Chondrocyte (in vitro differentiated cells): ENCODE measurements around the gene MBNL2. TPM values are rescaled to one million over a fixed set of nuclear protein-coding genes. Genes with fewer than 3 reads are reported as not detected.

Experiments
- DNase-seq: peaks from one replicate; pipeline ENCODE4 v3.0.0; 2021; ENCODE audit warnings: mixed read lengths, low spot score
- H3K27ac Mint-ChIP-seq: one replicate; pipeline ENCODE4 v1.8.0; 2021; ENCODE audit warnings: mild to moderate bottlenecking, moderate library complexity, mixed read lengths; ENCODE audit not compliant: unreplicated experiment
- H3K27me3 Mint-ChIP-seq: 2 replicates; pipeline ENCODE4 v1.8.0; 2021; ENCODE audit warnings: low read depth, mixed read lengths
- H3K36me3 Mint-ChIP-seq: 2 replicates; pipeline ENCODE4 v1.8.0; 2021; ENCODE audit warnings: low read depth, mixed read lengths
- H3K4me1 Mint-ChIP-seq: 2 replicates; pipeline ENCODE4 v1.8.0; 2021; ENCODE audit warnings: low read depth, mild to moderate bottlenecking, mixed read lengths
- H3K4me3 Mint-ChIP-seq: one replicate; pipeline ENCODE4 v1.8.0; 2021; ENCODE audit warnings: mild to moderate bottlenecking, moderate library complexity, mixed read lengths; ENCODE audit not compliant: unreplicated experiment
- H3K9me3 Mint-ChIP-seq: 2 replicates; pipeline ENCODE4 v1.8.0; 2021; ENCODE audit warnings: low read depth, mixed read lengths
- total RNA-seq: library from RNA; stranded (reverse); gene quantifications from 3 replicates; pipeline ENCODE4 v1.2.1, GENCODE V29; 2021
- TF ChIP-seq, protein P1 (sequence below): fragments of 200-600 bp; sonication (generic); IDR thresholded peaks from 2 replicates; pipeline ENCODE4 v1.5.0; 2021; ENCODE audit warnings: antibody characterized with exemption, mild to moderate bottlenecking, moderate library complexity

Gene MBNL2
- total RNA-seq, 1 donor from 2014 or later, result 41.3 TPM

DNA sequence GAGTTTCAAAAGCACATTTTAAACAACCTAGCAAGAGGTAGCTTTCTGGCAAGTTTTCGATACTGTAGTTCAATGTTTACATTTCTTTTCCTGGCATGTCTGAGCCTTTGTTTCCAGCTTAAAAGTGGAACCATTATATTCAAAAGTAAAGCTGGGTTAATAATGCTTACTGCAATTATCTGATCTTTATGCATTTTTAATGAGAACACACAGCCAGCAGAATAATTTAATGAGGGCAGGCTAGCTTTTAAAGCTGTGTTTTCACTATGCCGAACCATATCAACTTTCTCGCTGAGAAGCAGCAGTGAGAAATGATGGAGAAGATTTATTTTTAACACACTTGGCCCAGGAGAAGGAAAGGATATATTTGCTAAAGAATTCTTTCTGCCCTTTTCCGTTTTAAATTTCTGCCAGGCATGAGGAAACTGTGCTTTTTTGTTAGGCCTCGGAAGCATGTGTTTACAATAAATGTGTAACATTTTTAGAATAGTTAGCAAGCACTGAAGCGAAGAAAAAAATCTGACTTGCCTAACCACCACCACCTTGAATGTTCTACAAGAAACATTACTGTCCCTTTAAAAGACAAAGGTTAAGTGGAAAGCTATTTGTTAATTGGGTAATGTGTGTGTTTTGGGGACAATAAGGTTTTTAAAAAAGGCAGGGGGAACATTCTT lies 1.0 kb downstream of the MBNL2 start:
- DNase-seq, result no peak
- Mint-ChIP-seq H3K27me3 (no peaks in the 10 kb centered on the region), H3K27ac (peak overlapping the region; percentile 94), H3K9me3 (no peaks in the 10 kb centered on the region), H3K4me1 (peaks cover 35% of the 10 kb centered on the region), H3K4me3 (peak overlapping the region; percentile 89), H3K36me3 (peaks cover 2% of the 10 kb centered on the region)
- TF ChIP-seq, protein P1, sequence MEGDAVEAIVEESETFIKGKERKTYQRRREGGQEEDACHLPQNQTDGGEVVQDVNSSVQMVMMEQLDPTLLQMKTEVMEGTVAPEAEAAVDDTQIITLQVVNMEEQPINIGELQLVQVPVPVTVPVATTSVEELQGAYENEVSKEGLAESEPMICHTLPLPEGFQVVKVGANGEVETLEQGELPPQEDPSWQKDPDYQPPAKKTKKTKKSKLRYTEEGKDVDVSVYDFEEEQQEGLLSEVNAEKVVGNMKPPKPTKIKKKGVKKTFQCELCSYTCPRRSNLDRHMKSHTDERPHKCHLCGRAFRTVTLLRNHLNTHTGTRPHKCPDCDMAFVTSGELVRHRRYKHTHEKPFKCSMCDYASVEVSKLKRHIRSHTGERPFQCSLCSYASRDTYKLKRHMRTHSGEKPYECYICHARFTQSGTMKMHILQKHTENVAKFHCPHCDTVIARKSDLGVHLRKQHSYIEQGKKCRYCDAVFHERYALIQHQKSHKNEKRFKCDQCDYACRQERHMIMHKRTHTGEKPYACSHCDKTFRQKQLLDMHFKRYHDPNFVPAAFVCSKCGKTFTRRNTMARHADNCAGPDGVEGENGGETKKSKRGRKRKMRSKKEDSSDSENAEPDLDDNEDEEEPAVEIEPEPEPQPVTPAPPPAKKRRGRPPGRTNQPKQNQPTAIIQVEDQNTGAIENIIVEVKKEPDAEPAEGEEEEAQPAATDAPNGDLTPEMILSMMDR, result no peak

DNA sequence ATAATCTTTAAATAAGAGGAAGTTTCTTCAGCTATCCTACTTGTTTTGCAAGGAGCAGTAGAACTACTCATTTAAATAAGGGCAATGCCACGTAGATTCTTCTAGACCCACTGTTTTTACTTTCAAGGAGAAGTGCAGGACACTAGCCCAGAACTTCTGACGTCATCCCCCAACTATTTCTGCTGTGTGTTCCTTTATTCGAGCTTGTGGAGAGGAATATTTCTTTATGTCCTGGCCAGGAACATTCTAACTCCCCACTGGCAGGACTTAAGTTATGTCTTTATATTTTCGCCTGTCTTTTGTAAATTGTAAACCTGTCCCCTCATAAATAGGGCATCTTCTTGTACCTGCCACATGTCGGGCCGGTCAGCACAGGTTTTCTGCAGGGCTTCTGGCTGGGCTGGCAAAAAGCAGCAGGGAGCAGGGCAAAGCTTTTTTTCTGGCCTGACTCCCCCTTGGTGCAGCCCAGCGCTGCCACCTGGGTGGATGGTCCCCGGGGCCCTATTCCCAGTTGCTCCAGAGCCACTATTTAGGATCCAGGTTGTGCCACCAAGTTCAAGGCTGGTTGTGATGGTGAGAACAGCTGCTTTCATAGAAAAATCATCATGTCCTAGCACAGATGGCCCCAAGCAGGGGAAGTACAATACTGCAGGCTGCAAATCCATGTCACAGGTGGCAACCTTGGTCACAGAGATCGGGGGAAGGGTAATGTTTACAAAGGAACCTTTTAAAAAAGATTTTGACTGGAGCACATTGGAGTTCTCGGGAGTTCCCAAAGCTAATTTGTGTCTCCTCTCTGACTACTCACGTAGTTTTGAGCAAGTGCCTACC lies 1.8 kb downstream of the MBNL2 start:
- peak overlapping the region; percentile 89 for H3K4me3 Mint-ChIP-seq
- no peak for DNase-seq
- TF ChIP-seq, protein P1, result peak; percentile 5
- peak overlapping the region; percentile 94 for H3K27ac Mint-ChIP-seq
- H3K27me3 Mint-ChIP-seq, result no peaks in the 10 kb centered on the region
- H3K36me3 Mint-ChIP-seq, result peaks cover 2% of the 10 kb centered on the region
- H3K9me3 Mint-ChIP-seq, result no peaks in the 10 kb centered on the region
- peaks cover 38% of the 10 kb centered on the region for H3K4me1 Mint-ChIP-seq

DNA sequence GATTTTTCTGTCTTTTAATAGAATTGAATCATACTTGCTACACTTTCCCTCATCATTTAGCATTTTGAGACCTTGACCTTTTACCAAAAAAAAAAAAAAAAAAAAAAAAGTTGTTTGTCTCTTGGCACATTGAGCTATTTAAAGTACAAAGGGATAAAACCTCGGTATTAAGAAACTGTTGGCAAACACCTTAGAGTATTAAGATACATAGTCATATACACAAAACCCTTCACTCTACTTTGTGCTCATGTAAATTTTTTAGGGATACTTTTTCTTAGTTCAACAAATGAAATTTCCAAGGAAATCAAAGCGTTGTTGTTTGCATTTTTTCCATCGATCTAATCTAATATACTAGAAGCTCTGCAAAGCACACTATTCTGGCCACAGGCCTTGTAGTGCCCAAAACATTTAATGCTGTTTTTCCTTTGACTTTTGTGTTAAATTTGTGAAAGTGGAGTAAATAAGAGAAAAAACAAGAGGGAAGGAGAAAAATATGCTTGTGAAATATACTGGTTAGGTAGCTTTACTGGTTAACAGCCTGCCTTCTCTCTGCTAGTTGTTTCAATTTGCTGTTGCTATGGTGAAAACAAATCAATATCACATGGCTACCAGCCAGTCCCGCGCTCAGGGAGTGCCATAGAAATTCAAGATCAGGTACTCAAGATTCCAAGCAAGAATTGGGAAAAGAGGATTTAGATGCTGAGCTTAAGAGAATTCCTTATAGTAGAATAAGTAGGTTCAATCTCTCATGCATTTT lies 2.6 kb downstream of the MBNL2 start:
- no peaks in the 10 kb centered on the region for H3K27me3 Mint-ChIP-seq
- H3K4me1 Mint-ChIP-seq, result peaks cover 45% of the 10 kb centered on the region

DNA sequence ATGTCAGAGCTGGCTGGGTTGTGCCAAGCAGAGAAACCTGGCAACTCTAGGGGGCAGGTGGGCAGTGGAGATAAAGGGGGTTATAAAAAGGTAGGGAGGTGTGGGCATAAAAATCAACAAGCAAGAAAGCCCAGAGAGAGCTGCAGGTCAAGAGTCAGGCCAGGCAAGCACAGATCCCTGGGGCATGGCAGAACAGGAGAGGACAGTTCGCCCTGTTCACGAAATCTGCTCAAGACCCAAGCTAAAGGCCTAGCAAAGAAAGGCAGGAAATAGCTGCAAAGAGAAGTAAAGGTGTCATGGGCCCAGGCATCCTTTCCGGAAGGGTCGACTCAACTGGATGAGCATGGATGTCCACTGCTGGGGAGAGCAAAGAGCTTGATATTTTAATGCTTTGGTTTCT lies 3.4 kb downstream of the MBNL2 start:
- Mint-ChIP-seq H3K36me3 (peaks cover 3% of the 10 kb centered on the region), H3K27me3 (no peaks in the 10 kb centered on the region), H3K27ac (peak overlapping the region; percentile 94), H3K4me3 (peak overlapping the region; percentile 89), H3K9me3 (no peaks in the 10 kb centered on the region), H3K4me1 (peaks cover 50% of the 10 kb centered on the region)
- no peak for DNase-seq
- TF ChIP-seq, protein P1, result no peak

More for the DNA sequence above, 2.6 kb downstream of the MBNL2 start:
- H3K36me3 Mint-ChIP-seq, result peaks cover 3% of the 10 kb centered on the region
- no peaks in the 10 kb centered on the region for H3K9me3 Mint-ChIP-seq
- DNase-seq, result no peak
- peak overlapping the region; percentile 94 for H3K27ac Mint-ChIP-seq
- H3K4me3 Mint-ChIP-seq, result peak overlapping the region; percentile 89
- TF ChIP-seq, protein P1, result no peak

DNA sequence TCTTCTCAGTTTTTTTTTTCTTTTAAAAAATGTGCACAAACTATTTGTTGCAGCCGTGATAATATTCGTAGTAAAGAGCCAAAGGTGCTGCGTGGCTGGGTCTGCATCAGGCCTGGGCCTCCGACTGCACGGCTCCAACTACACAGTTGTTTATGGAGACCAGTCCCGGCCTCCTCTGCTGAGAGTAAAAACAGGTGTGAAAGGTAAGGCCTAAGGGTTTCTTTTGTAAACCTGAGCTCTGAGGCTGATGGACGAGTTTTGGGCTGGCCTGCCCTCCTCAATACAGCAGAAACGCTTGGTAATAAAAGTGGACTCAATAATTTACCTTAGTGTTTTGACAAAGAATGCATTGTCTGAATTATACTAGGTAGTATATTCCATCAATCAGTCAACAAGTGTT lies 3.9 kb downstream of the MBNL2 start:
- Mint-ChIP-seq H3K36me3 (peaks cover 3% of the 10 kb centered on the region), H3K27me3 (no peaks in the 10 kb centered on the region), H3K4me1 (peaks cover 55% of the 10 kb centered on the region), H3K9me3 (no peaks in the 10 kb centered on the region), H3K27ac (no peak overlapping the region), H3K4me3 (peak overlapping the region; percentile 89)
- DNase-seq, result no peak
- TF ChIP-seq, protein P1, result no peak
